H1 (cell line): Measurements from ENCODE around the gene RAP1GAP. TPM values are rescaled to one million over a fixed set of nuclear protein-coding genes. Genes with fewer than 3 reads are reported as not detected.

Experiments used
- BCL11A ChIP-seq, 2 experiments: IDR thresholded peaks; one replicate each; pipeline ENCODE4 v1.6.1; 2011; ENCODE audit warnings: low read depth in 2 of 2, low read length in 2 of 2, mild to moderate bottlenecking in 2 of 2
- CBX8 ChIP-seq: fragments of 300-800, 300-1000 bp; sonication (generic); IDR thresholded peaks from 2 replicates; pipeline ENCODE4 v1.7.1; 2016; ENCODE audit warnings: low read depth, low read length, borderline replicate concordance
- CHD7 ChIP-seq: fragments of 300-600 bp; sonication (generic); IDR thresholded peaks from 2 replicates; pipeline ENCODE4 v1.7.1; 2012; ENCODE audit warnings: low read length, moderate library complexity, mild to moderate bottlenecking, inconsistent platforms; ENCODE audit not compliant: insufficient replicate concordance
- EGR1 ChIP-seq: IDR thresholded peaks from 2 replicates; pipeline ENCODE4 v1.6.1; 2011; ENCODE audit warnings: low read depth, low read length, borderline replicate concordance
- HDAC6 ChIP-seq: IDR thresholded peaks from one replicate; pipeline ENCODE4 v1.7.1; 2012; ENCODE audit warnings: low read depth, mild to moderate bottlenecking, inconsistent platforms, low read length, moderate library complexity
- KDM1A ChIP-seq: fragments of 200-600, 300-600 bp; sonication (generic); IDR thresholded peaks from 2 replicates; pipeline ENCODE4 v1.7.1; 2016; ENCODE audit warnings: mild to moderate bottlenecking, low read length, borderline replicate concordance
- MAX ChIP-seq: IDR thresholded peaks from 2 replicates; pipeline ENCODE4 v1.6.1; 2012; ENCODE audit warnings: inconsistent platforms
- RFX5 ChIP-seq: IDR thresholded peaks from 2 replicates; pipeline ENCODE4 v1.6.1; 2011; ENCODE audit warnings: low read depth, low read length, improper control_type of control experiment, borderline replicate concordance
- RNF2 ChIP-seq: fragments of 200-900, 300-1000 bp; sonication (generic); IDR thresholded peaks from 2 replicates; pipeline ENCODE4 v1.7.1; 2016; ENCODE audit warnings: borderline replicate concordance, low read depth, mild to moderate bottlenecking, antibody characterized with exemption, low read length; ENCODE audit not compliant: poor library complexity, severe bottlenecking; ENCODE audit errors: missing control alignments
- SAP30 ChIP-seq: fragments of 300-600 bp; sonication (generic); IDR thresholded peaks from 2 replicates; pipeline ENCODE4 v1.7.1; 2012; ENCODE audit warnings: low read length, moderate library complexity, mild to moderate bottlenecking, inconsistent platforms; ENCODE audit not compliant: insufficient read depth, insufficient replicate concordance
- ZNF274 ChIP-seq: IDR thresholded peaks from 2 replicates; pipeline ENCODE4 v1.7.0; 2012; ENCODE audit warnings: low read length, borderline replicate concordance; ENCODE audit errors: extremely low read depth
- polyA plus RNA-seq, 7 experiments: library from polyadenylated mRNA; depleted of rRNA in 3 of 7; stranded (reverse) in 5 of 7; unstranded in 2 of 7; fragments of >200 nt in 5 of 7; fragments of 200-250 nt in 2 of 7; gene quantifications; 1 replicate in 5 of 7; 2 replicates in 1 of 7; 4 replicates in 1 of 7; pipeline versions ENCODE4 v1.2.1 to v1.2.3, GENCODE V29; 2011 to 2013; ENCODE audit warnings: missing spikeins in 2 of 7, mixed read lengths in 2 of 7
- total RNA-seq: library from RNA; stranded (reverse); fragmentation: NEBNext Ultra II Directional; extraction: Animal tissue kit (Norgen Biotek cat#: 25700); gene quantifications from 2 replicates; pipeline ENCODE4 v1.2.1, GENCODE V29; 2021

Gene RAP1GAP
- total and polyA plus RNA-seq, 2 of the 8 experiments (the other 6 are each of a cell fraction or from before 2014, with no cell fraction given) = 8.4 TPM

GRCh38 chr1:21704145-21704544 lies 35.0 kb upstream of the RAP1GAP start (continued):
- no peak for TF ChIP-seq CHD7
- no peak for TF ChIP-seq KDM1A
- TF ChIP-seq ZNF274 = no peak
- no peak for TF ChIP-seq RFX5
- TF ChIP-seq HDAC6 = no peak
- no peak for TF ChIP-seq MAX
- no peak for TF ChIP-seq CBX8
- TF ChIP-seq SAP30 = no peak
- no peak for TF ChIP-seq EGR1
- no peak for TF ChIP-seq BCL11A (IDR thresholded peaks at IDR 0.05; ENCODE audit: low read depth in 2 of 2, low read length in 2 of 2)
- TF ChIP-seq RNF2 = no peak
